ENCODE data around the gene FMO1. TPM values are rescaled to one million over a fixed set of nuclear protein-coding genes. Genes with fewer than 3 reads are reported as not detected.
"Not testable (repeated sequence)": the region's sequence is repeated elsewhere in the genome, so short reads cannot be mapped to it uniquely, and the experiment has no call there.

The FMO1 gene
- total and polyA plus RNA-seq, 2 donors (not counting 1 experiment from before 2014, with no cell fraction given): 0.22 TPM; not detected in 1

- no peaks in the 10 kb centered on the region for H4K20me1 ChIP-seq (ENCODE audit: control insufficient read depth, extremely low read depth, insufficient read depth, low read length)
- H3K36me3 ChIP-seq (ENCODE audit: control insufficient read depth, insufficient read depth, low read length): no peaks in the 10 kb centered on the region
- no peak overlapping the region for H3K4me2 ChIP-seq (ENCODE audit: extremely low read depth, insufficient read depth, low read length)
- H3K9me3 ChIP-seq (ENCODE audit: control insufficient read depth, insufficient read depth, low read depth, low read length): no peaks in the 10 kb centered on the region
- no peak overlapping the region for H3K4me3 ChIP-seq (replicated peaks in 1 of 4; ENCODE audit: control extremely low read depth in 1 of 4, insufficient read depth in 1 of 4, low read depth in 3 of 4, low read length in 4 of 4)
- no peak overlapping the region for H3K9ac ChIP-seq (ENCODE audit: insufficient read depth, low read length)
- DNase-seq (ENCODE audit: low read depth in 2 of 2): no peak
- no peak overlapping the region for H2AFZ ChIP-seq (ENCODE audit: low read length)
- H3K79me2 ChIP-seq (ENCODE audit: control insufficient read depth, insufficient read depth, low read length): no peaks in the 10 kb centered on the region
- TF ChIP-seq CTCF (conservative IDR thresholded peaks at IDR 0.05 in 1 of 2, IDR thresholded peaks at IDR 0.05 in 1 of 2; ENCODE audit: low read depth in 1 of 2, low read length in 2 of 2) (no peak), EZH2 (IDR thresholded peaks at IDR 0.05; ENCODE audit: low read length, missing control alignments) (no peak)
- no peak overlapping the region for H3K27ac ChIP-seq (ENCODE audit: insufficient read depth, low read length)
- H3K4me1 ChIP-seq (ENCODE audit: control insufficient read depth, extremely low read depth, insufficient read depth, low read length): peaks cover 3% of the 10 kb centered on the region
- H3K27me3 ChIP-seq (ENCODE audit: control insufficient read depth, insufficient read depth, low read length): no peaks in the 10 kb centered on the region
Measured at GRCh38 chr1:171290621-171291020, 42.3 kb downstream of the FMO1 start.

GRCh38 chr1:171292799-171293198 is 44.5 kb downstream of the FMO1 start:
- Histone ChIP-seq H3K4me1 (ENCODE audit: control insufficient read depth, extremely low read depth, insufficient read depth, low read length) (peaks cover 3% of the 10 kb centered on the region), H3K9me3 (ENCODE audit: control insufficient read depth, insufficient read depth, low read depth, low read length) (no peaks in the 10 kb centered on the region), H3K4me3 (replicated peaks in 1 of 4; ENCODE audit: control extremely low read depth in 1 of 4, insufficient read depth in 1 of 4, low read depth in 3 of 4, low read length in 4 of 4) (no peak overlapping the region), H3K9ac (ENCODE audit: insufficient read depth, low read length) (no peak overlapping the region), H3K27me3 (ENCODE audit: control insufficient read depth, insufficient read depth, low read length) (no peaks in the 10 kb centered on the region), H3K27ac (ENCODE audit: insufficient read depth, low read length) (no peak overlapping the region), H2AFZ (ENCODE audit: low read length) (no peak overlapping the region), H3K79me2 (ENCODE audit: control insufficient read depth, insufficient read depth, low read length) (no peaks in the 10 kb centered on the region), H4K20me1 (ENCODE audit: control insufficient read depth, extremely low read depth, insufficient read depth, low read length) (no peaks in the 10 kb centered on the region), H3K36me3 (ENCODE audit: control insufficient read depth, insufficient read depth, low read length) (no peaks in the 10 kb centered on the region), H3K4me2 (ENCODE audit: extremely low read depth, insufficient read depth, low read length) (no peak overlapping the region)
- DNase-seq (ENCODE audit: low read depth in 2 of 2): peak; percentile 24 to 62
- no peak for TF ChIP-seq CTCF (conservative IDR thresholded peaks at IDR 0.05 in 1 of 2, IDR thresholded peaks at IDR 0.05 in 1 of 2; ENCODE audit: low read depth in 1 of 2, low read length in 2 of 2)
- TF ChIP-seq EZH2 (IDR thresholded peaks at IDR 0.05; ENCODE audit: low read length, missing control alignments): no peak

GRCh38 chr1:171295383-171295782 is 47.1 kb downstream of the FMO1 start:
- H3K4me2 ChIP-seq (ENCODE audit: extremely low read depth, insufficient read depth, low read length); H3K4me3 ChIP-seq (replicated peaks in 1 of 4; ENCODE audit: control extremely low read depth in 1 of 4, insufficient read depth in 1 of 4, low read depth in 3 of 4, low read length in 4 of 4); H3K36me3 ChIP-seq (ENCODE audit: control insufficient read depth, insufficient read depth, low read length); H2AFZ ChIP-seq (ENCODE audit: low read length); H3K79me2 ChIP-seq (ENCODE audit: control insufficient read depth, insufficient read depth, low read length); H3K4me1 ChIP-seq (ENCODE audit: control insufficient read depth, extremely low read depth, insufficient read depth, low read length); H4K20me1 ChIP-seq (ENCODE audit: control insufficient read depth, extremely low read depth, insufficient read depth, low read length); H3K27ac ChIP-seq (ENCODE audit: insufficient read depth, low read length); DNase-seq (ENCODE audit: low read depth in 2 of 2); H3K27me3 ChIP-seq (ENCODE audit: control insufficient read depth, insufficient read depth, low read length); H3K9me3 ChIP-seq (ENCODE audit: control insufficient read depth, insufficient read depth, low read depth, low read length); H3K9ac ChIP-seq (ENCODE audit: insufficient read depth, low read length): not testable (repeated sequence)

Data from fibroblast of lung (primary cell).